ENCODE measurements around the gene GTF3C4.

Gene GTF3C4

GRCh38 chr9:132648283-132648682, 22.0 kb upstream of the GTF3C4 start:
- DNase-seq (ENCODE audit: low spot score) = no peak

GRCh38 chr9:132648685-132649084, 21.6 kb upstream of the GTF3C4 start:
- no peak for DNase-seq (ENCODE audit: low spot score)

- DNase-seq (ENCODE audit: low spot score) = peak; percentile 28
Measured at GRCh38 chr9:132651259-132651658, 19.0 kb upstream of the GTF3C4 start.

GRCh38 chr9:132656299-132656698, 14.0 kb upstream of the GTF3C4 start:
- DNase-seq (ENCODE audit: low spot score) = no peak

- peak; percentile 55 for DNase-seq (ENCODE audit: low spot score)
Measured at GRCh38 chr9:132662152-132662945, 7.9 kb upstream of the GTF3C4 start.

GRCh38 chr9:132663117-132663516, 7.1 kb upstream of the GTF3C4 start:
- DNase-seq (ENCODE audit: low spot score) = no peak

GRCh38 chr9:132663851-132664250, 6.4 kb upstream of the GTF3C4 start:
- no peak for DNase-seq (ENCODE audit: low spot score)

GRCh38 chr9:132669319-132669697, 956 bp upstream of the GTF3C4 start:
- DNase-seq (ENCODE audit: low spot score) = peak; percentile 79

- DNase-seq (ENCODE audit: low spot score) = peak; percentile 86
Measured at GRCh38 chr9:132669698-132670456, 387 bp upstream of the GTF3C4 start, which contains the start of gene DDX31. TSS of gene DDX31 (minus strand) at chr9:132669983. CDS start at chr9:132669934, 49 bp downstream.

GRCh38 chr9:132671620-132672412, 1.6 kb downstream of the GTF3C4 start:
- DNase-seq (ENCODE audit: low spot score) = peak; percentile 39

- peak; percentile 66 for DNase-seq (ENCODE audit: low spot score)
Measured at GRCh38 chr9:132672413-132672690, 2.1 kb downstream of the GTF3C4 start.

- peak; percentile 47 for DNase-seq (ENCODE audit: low spot score)
Measured at GRCh38 chr9:132673355-132673754, 3.1 kb downstream of the GTF3C4 start.

- DNase-seq (ENCODE audit: low spot score) = no peak
Measured at GRCh38 chr9:132674485-132674884, 4.2 kb downstream of the GTF3C4 start.

- no peak for DNase-seq (ENCODE audit: low spot score)
Measured at GRCh38 chr9:132677976-132678375, 7.7 kb downstream of the GTF3C4 start.

- no peak for DNase-seq (ENCODE audit: low spot score)
Measured at GRCh38 chr9:132679946-132680625, 9.8 kb downstream of the GTF3C4 start.

GRCh38 chr9:132681561-132681960, 11.3 kb downstream of the GTF3C4 start:
- DNase-seq (ENCODE audit: low spot score) = no peak

- no peak for DNase-seq (ENCODE audit: low spot score)
Measured at GRCh38 chr9:132683873-132684272, 13.6 kb downstream of the GTF3C4 start.

- DNase-seq (ENCODE audit: low spot score) = no peak
Measured at GRCh38 chr9:132690696-132691095, 20.4 kb downstream of the GTF3C4 start.

- DNase-seq (ENCODE audit: low spot score) = peak; percentile 33
Measured at GRCh38 chr9:132694144-132694543, 23.9 kb downstream of the GTF3C4 start.

GRCh38 chr9:132697230-132697629, 27.0 kb downstream of the GTF3C4 start:
- no peak for DNase-seq (ENCODE audit: low spot score)

GRCh38 chr9:132698989-132699388, 28.7 kb downstream of the GTF3C4 start:
- DNase-seq (ENCODE audit: low spot score) = no peak

- DNase-seq (ENCODE audit: low spot score) = no peak
Measured at GRCh38 chr9:132699956-132700355, 29.7 kb downstream of the GTF3C4 start.
